HG02623 (cell line): Measurements from ENCODE around the gene TMEM11.
"Not testable (repeated sequence)": the region's sequence is repeated elsewhere in the genome, so short reads cannot be mapped to it uniquely, and the experiment has no call there.

ENCODE experiments used
- ATAC-seq: cut with Tn5 transposase; IDR thresholded peaks from one replicate; pipeline ENCODE4 v1.9.1; 2021; ENCODE audit warnings: moderate library complexity; ENCODE audit not compliant: unreplicated experiment

TMEM11 gene

DNA sequence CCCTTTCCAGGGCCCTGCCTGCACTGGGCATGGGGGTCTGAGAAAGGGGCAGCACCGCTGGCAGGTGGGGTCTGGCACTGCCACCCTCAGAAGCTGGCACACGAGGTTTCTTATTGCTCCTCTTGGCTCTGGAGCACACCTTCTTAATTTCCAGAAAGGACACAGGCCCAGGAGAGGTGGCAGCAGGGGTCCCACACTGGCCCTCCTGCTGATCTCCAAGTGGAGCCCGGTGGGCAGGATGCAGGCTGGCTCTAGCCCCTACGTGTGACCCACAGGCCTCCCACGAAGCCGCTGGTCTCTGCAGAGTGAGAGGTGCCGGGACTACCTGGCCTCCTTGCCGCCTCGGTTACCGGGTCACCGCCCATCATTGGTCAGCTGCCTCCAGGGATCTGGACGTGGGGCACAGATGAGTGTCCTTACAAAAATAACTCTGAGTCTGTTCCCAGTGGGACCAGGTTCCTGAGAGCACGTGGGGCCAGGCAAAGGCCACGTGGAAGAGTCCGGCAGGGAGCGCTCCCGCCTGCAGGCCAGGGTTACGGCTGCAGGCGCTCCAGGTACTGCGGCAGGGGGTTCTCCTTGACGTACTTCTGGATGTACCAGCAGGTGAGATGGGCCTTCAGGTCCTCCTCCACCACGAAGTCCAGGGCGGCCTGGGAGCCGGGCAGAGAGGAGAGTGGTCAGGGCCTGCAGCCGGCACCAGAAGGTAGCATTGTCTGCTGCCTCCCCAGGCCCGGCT is 29.0 kb upstream of the TMEM11 start:
- no peak for ATAC-seq

DNA sequence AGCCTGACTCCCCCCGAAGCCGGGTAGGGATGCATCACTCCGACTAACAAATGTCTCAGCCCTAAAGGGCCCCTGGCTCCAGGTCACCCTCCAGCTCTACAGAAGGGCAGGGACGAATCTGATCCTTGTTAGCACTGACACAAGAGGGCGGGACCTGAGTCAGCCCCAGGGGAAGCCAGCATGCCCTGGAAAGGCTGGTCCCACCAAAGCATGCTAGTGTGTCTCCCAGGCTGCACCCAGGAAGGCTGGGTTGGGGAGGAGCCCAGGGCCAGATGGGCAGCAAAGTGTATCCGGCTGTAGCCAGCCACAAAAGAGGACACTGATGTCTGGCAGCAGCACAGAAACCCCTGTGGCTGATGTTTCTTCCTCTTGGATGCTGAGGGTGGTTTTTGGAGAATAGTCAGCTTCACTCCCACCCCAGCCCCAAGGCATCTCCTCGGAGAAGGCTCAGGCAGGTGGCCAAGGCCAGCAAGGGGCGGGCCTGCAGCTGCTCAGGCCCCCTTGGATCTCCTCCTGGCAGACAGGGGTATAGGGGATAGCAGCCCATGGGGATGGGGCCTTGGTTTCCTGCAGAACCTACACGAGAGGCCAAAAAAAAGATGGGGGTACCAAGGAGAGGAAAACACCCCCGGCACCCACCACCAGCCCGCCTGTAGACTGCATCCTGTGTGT is 28.2 kb upstream of the TMEM11 start:
- ATAC-seq, result no peak

DNA sequence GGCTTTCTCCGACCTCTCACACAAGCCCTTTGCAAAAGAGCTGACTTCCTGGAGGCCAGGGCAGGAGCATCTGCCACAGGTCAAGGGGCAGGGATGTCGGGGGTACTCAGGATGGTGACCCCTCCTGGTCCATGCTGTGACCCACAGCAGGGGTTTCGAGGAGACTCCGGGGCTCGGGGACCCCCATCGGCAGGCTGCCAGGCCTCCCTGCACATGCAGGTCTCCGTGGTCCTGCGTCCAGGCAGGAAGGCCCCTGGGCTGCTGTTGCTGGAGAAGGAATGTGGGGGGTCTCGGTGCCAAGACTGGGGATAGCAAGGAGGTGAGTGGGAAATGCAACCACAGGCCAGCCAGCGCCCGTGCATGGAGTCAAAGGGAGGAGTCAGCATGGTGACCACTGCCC is 27.6 kb upstream of the TMEM11 start:
- ATAC-seq, result no peak

DNA sequence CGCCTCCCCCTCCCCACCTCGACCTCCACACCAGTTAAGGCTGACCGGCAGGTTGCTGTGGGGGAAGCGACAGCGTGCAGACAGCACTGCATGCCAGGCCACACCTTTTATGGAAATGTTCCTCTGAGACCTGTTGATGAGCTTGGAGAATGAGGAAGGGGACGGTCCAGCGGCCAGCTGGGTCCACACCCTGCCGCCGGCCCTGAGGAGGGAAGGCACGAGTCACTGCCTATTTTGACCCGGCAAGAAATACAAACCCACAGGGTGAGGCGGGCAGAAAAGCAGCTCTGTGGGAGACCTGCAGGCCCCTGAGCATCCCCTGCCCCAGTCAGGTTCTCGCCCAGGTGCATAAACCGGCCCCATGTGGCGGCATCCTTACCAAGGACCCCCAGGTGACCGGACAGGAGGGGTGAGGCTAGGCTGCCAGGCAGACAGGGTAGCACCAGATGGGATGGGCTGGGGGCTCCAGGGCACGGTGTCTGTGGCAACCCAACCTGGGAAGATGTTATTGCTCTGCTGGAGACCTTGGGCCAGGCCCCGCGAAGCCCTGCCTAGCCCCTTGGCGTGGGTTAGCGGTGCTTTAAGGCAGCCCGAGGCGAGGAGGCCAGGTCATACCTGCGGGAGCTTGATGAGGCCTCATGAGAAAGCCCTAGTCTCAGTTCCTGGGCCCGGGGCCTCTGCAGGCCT is 26.6 kb upstream of the TMEM11 start:
- no peak for ATAC-seq

DNA sequence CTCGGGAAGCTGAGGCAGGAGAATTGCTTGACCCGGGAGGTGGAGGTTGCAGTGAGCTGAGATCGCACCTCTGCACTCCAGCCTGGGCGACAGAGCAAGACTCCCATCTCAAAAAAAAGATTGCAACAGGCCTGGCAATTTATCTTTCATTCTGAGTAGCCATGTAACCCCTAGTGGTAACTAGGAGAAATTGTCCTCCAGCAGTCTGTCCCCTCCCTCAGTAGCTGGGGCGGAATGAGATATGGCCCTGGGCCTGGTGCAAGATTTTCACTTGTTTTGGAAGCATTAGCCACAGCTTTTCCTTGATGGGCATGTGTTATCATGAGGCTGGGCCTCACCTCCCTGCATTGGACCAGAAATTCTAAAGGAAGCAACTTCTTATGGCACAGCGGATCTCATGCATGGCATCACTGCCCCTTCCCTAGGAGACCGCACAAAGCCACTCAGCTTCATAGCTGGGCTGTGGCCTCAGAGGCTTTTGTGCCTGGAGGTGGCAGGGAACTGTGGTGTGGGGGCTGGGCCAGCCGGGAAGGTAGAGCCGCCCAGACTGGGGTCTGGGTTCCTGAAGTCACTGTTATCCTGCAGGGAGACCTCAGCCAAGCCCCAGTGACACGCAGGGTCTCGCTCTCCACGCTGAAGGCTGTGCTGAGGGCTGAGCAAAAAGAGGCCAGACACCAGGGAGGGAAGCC is 25.9 kb upstream of the TMEM11 start:
- no peak for ATAC-seq

DNA sequence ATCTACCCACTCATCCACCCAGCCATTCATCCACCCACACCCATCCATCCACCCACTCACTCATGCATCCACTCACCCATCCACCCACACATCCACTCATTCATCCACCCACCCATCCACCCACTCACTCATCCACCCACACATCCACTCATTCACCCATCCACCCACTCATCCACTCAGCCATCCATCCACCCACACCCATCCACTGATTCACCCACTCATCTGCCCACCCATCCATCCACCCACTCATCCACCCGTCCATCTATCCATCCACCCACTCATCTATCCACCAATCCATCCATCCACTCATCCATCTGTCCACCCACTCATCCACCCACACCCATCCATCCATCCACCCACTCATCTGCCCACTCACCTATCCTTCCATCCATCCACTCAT is 22.0 kb upstream of the TMEM11 start:
- ATAC-seq, result no peak

DNA sequence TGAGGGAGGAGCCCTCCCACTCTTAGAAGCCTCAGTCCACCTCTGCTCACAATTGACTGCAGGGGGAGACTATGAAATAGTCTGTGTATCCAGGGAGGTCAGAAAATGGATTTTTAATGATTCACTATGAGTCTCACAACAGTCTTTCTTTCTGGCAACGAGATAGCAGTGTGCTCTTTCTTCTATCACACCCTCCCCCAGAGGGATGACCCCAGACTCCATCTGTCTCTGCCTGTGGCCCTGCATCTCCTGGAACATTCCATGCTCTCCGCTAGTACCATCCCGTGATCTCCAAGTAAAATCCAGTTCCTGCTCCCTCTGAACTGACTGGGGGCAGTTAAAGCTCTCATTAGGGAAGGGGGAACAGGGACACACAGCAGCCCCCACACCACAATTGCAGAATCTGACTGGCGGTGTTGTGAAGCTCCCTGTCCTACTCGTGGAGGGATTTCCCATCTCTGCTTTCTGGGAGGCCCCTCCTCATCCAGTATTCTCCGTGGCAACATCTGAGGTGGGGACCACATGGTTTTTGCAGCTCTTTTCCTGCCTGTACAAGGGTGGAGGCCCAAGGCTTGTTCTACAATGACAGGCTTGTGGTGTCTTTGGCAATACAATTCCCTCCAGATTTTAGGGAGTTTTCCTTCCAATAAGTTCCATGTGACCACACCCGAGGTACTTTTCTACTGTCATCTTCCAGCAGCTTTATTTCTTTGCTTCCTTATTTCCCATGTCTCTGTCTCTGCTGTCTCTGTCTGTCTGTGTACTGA is 19.8 kb upstream of the TMEM11 start:
- ATAC-seq, result no peak

DNA sequence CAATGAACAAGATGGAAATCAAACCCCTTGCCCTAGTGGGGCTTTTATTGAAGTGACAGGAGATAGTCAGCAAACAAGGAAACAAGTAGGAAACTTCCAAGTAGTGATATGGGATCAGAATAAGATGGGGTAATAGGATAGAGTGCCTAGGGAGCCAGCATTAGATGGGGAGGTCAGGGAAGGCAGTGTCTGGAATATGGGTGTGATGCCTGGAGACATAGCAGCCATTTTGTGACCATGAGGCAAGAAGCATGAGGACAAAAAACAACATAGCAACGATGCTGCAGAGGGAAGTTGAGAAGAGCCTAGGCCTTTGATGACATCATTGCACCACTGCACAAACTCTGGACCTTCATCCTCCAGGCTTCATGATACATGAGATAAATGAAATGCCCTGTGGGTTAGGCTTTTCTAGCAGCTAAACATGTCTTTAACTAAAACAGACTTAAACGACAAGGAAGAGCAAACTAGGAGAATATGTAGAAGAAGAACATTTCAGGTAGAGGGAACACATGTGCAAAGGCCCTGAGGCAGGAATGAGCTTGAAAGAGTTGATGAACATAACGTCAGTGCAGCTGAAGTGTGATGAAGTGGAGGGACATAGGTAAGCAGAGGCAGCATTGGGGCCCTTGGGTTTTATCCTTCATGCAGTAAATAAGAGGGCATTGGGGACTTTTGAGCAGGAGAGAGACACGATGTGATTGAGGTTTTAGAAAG is 18.2 kb upstream of the TMEM11 start:
- no peak for ATAC-seq

DNA sequence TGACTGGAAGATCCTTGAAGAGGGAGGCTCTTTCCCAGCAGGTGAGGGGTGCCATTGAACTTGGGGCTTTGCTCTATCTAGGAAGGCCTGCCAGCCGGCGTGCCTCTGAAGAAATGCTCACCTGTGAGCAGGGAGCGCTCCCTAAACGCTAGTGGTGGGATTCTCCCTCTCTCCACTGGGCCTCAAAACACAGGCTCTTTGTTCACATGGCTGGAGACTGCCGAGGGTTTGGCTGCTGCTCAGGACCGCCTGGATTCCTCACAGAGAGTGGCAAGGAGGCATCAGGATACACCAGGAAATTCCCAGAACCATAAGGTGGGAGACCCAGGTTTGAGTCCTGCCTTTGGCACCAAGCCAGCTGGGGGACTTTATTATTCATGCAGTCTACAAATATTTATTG is 17.6 kb upstream of the TMEM11 start:
- no peak for ATAC-seq

DNA sequence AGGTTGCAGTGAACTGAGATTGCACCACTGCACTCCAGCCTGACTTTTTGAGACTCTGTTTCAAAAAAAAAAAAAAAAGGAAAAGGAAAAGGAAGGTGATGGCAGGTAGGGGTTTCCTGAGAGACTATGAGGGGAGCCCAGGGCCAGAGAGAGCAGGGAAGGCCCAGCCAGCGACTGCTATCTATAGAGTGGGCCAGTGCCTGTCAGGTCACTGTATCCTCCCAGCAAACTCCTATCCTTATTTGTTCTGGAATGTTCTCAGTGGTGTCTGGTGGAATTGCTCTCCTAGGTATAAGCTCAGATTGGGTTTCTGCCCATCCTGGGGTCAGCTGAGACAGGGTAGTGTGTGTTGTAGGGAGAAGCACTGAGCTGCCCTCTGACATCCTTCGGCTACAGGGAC is 14.9 kb upstream of the TMEM11 start:
- ATAC-seq, result no peak

DNA sequence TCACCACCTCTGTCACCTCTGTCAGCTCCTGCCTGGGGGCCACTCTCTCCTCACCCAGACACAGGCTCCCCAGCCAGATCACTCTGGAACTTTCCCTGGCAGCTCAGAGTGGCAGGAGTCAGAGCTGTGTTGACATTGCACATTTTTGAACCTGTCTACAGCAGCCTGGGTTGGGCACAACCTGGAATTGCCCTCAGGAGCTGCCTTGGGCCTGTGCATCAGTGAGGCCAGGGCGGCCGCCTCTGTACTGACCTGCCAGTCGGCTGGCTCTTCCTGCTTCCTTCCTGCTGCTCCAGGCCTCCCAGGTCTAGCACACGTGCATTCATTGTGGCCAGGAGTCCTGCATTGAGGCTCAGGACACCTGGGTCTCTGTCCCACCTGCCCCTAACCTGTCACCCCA is 14.2 kb upstream of the TMEM11 start:
- no peak for ATAC-seq

DNA sequence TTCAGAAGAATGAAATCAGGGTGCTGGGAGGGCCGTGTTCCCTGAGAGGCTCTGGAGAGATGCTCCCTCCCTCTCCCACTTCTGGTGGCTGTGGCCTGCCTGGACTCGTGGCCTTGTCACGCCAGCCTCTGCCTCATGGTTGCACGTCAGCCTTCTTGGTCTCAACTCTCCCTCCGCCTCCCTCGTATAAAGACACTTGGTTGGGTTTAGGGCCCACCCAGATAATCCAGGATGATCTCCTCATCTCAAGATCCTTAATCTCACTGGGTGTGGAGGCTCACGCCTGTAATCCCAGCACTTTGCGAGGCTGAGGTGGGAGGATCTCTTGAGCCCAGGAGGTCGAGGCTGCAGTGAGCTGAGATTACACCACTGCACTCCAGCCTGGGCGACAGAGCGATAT is 13.3 kb upstream of the TMEM11 start:
- ATAC-seq, result not testable (repeated sequence)

DNA sequence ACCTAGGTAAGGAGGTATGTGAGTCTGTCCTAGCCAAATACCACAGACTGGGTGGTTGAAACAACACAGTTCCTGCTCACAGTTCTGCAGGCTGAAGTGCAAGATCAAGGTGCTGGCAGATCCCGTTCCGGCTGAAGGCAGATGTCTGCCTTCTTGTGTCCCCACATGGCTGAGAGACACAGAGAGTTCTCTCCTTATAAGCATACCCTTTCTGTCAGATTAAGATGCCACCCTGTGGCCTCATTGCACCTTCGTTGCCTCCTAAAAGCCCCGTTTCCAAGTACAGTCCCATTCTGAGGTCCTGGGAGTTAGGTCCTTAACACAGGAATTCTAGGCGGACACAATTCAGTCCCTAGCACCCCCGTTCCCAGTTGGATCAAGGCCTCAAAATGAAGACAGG is 9.1 kb upstream of the TMEM11 start:
- no peak for ATAC-seq

DNA sequence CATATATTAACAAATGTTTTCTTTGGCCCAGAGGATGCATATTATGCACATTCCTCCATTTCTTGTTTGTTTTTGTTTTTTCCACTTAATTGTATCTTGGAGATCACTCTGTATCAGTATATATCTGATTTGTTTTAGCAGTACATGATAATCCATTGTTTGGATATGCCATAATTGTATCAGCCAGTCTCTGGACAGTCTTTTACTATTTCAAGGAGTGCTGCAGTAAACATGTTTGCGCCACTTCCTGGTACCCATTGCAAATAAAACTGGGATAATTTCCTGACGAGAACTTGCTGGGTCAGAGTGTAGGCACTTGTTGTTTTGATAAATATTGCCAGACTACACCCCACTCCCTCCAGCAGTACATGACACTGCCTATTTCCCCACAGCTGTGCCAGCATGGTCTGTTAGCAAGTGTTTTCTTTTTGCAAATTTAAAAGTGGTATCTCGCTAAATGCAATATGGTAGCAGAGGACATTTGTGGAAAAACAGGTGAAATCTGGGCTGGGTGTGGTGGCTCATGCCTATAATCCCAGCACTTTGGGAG is 4.9 kb upstream of the TMEM11 start:
- ATAC-seq, result no peak

DNA sequence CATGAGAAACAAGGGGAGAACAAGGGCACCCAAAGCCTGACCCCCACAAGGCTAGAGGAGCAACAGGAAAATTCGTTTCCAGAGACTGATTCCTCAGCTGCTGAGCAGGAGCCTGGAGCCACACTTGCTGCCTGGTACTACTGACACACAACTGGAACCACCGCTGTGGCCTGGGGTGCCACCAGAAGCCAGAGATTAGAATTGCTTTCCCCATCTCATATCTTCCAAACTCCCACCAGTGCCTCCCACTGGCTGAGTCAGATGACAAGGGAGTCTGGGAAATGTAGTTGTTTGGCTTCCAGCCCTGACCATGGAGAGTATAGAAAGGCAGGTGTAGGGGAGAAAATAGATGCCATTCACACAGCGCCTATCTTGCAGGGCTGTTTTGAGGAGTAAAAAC is 4.1 kb upstream of the TMEM11 start:
- ATAC-seq, result no peak

DNA sequence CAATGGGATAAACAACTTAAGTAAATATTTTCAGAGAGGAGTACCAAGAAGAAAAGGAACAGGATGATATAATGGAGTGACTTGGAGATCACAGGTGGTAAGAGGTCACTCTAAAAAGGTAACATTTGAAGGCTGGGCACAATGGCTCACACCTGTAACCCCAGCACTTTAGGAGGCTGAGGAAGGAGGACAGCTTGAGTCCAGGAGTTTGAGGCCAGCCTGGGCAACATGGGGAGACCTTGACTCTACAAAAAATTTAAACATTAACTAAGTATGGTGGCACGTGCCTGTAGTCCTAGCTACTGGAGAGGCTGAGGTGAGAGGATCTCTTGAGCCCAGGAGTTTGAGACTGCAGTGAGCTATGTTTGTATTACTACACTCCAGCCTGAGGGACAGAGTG is 3.4 kb upstream of the TMEM11 start:
- ATAC-seq, result no peak

DNA sequence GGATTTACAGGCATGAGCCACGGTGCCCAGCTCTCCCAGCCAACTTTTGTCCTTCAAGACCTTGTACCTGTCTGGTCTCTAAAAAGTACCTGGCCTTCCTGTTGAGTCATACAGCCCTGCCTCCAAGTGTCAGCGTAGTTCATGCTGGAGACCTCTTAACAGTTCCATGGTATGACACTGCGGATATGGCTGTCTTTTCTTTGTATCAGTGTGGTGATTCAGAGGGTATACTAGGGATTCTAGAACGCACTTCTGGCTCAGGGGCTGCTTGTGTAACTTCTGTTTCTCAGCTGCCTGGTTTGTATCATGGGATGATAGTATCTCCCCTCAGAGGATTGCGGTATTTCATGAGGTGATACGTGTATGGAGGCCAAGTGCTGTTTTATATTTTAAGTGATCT is 2.0 kb upstream of the TMEM11 start:
- no peak for ATAC-seq

DNA sequence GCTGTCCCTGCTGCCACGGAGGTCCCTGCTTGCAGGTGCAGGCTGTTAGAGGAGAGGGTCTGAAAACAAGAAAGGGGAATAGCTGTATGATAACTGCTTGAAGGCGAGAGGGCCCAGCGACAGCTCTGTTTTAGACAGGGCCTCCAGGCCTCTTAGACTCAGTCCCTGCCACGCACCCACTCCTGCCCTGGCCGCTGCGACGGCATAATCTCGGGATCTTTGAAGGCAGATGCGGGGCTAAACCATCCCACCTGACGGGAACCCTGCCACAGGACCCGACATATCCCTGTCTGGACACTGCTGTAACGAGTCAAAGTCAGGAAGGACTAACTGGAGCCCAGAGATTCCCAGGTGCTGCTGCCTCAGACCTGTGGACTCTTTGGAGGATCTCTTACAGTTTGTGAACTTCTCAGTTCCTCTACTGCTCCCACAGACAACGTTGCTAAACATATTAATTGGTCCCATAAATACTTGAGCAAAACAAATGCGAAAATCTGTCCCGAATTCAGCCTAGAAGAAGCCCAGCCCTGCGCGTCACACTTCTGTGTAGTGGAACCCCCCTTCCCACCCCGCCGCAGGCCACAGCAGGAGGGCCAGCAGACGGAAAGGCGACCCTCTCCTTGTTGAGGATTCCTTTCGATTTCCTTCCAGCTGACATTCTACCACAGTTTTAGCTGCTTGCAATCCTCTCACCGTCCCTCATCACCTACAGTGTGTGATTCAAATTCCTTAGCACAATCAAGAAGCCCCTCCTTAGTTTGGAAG is 998 bp upstream of the TMEM11 start:
- no peak for ATAC-seq

DNA sequence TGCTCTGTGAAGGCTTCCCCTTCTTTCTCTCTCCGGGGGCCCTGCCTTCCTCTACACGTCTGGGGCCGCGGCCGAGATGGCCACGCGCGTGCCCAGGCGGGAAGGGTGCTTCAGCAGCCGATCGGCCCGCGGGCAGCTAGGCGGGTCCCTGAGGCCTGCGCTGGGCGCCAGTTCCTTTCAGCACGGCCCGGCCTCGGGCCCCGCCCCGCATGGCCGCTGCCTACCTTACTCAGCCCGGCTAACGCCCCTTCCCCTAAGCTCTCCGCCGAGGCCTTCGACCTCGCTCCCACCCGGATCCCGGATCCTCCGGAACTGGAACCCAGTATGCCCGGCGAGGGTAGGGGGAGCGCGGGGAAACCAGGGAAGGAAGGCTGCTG is 335 bp downstream of the TMEM11 start:
- ATAC-seq, result peak; percentile 22
